H1 (cell line): ENCODE results near the gene NEDD4. TPM values are rescaled to one million over a fixed set of nuclear protein-coding genes. Genes with fewer than 3 reads are reported as not detected.

Source experiments
- BRCA1 ChIP-seq: IDR thresholded peaks from 2 replicates; pipeline ENCODE4 v1.6.1; 2012; ENCODE audit warnings: low read depth, low read length, improper control_type of control experiment
- CBX5 ChIP-seq: fragments of 300-800, 300-1000 bp; sonication (generic); IDR thresholded peaks from 2 replicates; pipeline ENCODE4 v1.7.1; 2016; ENCODE audit warnings: antibody characterized with exemption, low read length, low read depth
- CHD2 ChIP-seq: IDR thresholded peaks from 2 replicates; pipeline ENCODE4 v1.6.1; 2012; ENCODE audit warnings: low read length, improper control_type of control experiment
- CHD7 ChIP-seq: fragments of 300-600 bp; sonication (generic); IDR thresholded peaks from 2 replicates; pipeline ENCODE4 v1.7.1; 2012; ENCODE audit warnings: low read length, moderate library complexity, mild to moderate bottlenecking, inconsistent platforms; ENCODE audit not compliant: insufficient replicate concordance
- JUN ChIP-seq: IDR thresholded peaks from 2 replicates; pipeline ENCODE4 v1.6.1; 2011; ENCODE audit warnings: low read depth, mild to moderate bottlenecking, improper control_type of control experiment, low read length
- KDM1A ChIP-seq: fragments of 200-600, 300-600 bp; sonication (generic); IDR thresholded peaks from 2 replicates; pipeline ENCODE4 v1.7.1; 2016; ENCODE audit warnings: mild to moderate bottlenecking, low read length, borderline replicate concordance
- POLR2AphosphoS5 ChIP-seq: IDR thresholded peaks from 2 replicates; pipeline ENCODE4 v1.6.1; 2011; ENCODE audit warnings: low read depth, low read length
- RBBP5 ChIP-seq: IDR thresholded peaks from 2 replicates; pipeline ENCODE4 v1.7.1; 2012; ENCODE audit warnings: low read depth, mild to moderate bottlenecking, inconsistent platforms, low read length, moderate library complexity, borderline replicate concordance
- RXRA ChIP-seq: IDR thresholded peaks from 2 replicates; pipeline ENCODE4 v1.6.1; 2011; ENCODE audit warnings: low read depth, mild to moderate bottlenecking, low read length, moderate library complexity; ENCODE audit not compliant: insufficient read depth
- SUZ12 ChIP-seq: fragments of 200-600 bp; sonication (generic); IDR thresholded peaks from 2 replicates; pipeline ENCODE4 v1.6.1; 2012; ENCODE audit warnings: mild to moderate bottlenecking, inconsistent platforms, low read length, moderate library complexity, mixed read lengths
- polyA plus RNA-seq, 7 experiments: library from polyadenylated mRNA; depleted of rRNA in 3 of 7; stranded (reverse) in 5 of 7; unstranded in 2 of 7; fragments of >200 nt in 5 of 7; fragments of 200-250 nt in 2 of 7; gene quantifications; 1 replicate in 5 of 7; 2 replicates in 1 of 7; 4 replicates in 1 of 7; pipeline versions ENCODE4 v1.2.1 to v1.2.3, GENCODE V29; 2011 to 2013; ENCODE audit warnings: missing spikeins in 2 of 7, mixed read lengths in 2 of 7
- total RNA-seq: library from RNA; stranded (reverse); fragmentation: NEBNext Ultra II Directional; extraction: Animal tissue kit (Norgen Biotek cat#: 25700); gene quantifications from 2 replicates; pipeline ENCODE4 v1.2.1, GENCODE V29; 2021

The NEDD4 gene
- total and polyA plus RNA-seq, 2 of the 8 experiments (the other 6 are each of a cell fraction or from before 2014, with no cell fraction given) = 0.95 to 3.9 TPM

- TF ChIP-seq CHD7 = no peak
- TF ChIP-seq RXRA = no peak
- TF ChIP-seq JUN = no peak
- TF ChIP-seq KDM1A = no peak
- TF ChIP-seq RBBP5 = no peak
- no peak for TF ChIP-seq POLR2AphosphoS5
- no peak for TF ChIP-seq BRCA1
- TF ChIP-seq SUZ12 = no peak
- no peak for TF ChIP-seq CHD2
- no peak for TF ChIP-seq CBX5
These were observed 173.4 kb downstream of the NEDD4 start (continued) for GRCh38 chr15:55820043-55820442.
